NCI-H2029 treated with DMSO at 0.1 percent for 48 hours (cell line): ENCODE measurements around the gene NFIC.
"Not testable (repeated sequence)": the region's sequence is repeated elsewhere in the genome, so short reads cannot be mapped to it uniquely, and the experiment has no call there.

Experiments used
- DNase-seq: peaks from one replicate; lab custom pipeline; 2025; lab: John Stamatoyannopoulos, UW

Gene NFIC

GRCh38 chr19:3423183-3423829 lies 56.9 kb downstream of the NFIC start:
- DNase-seq, result no peak

GRCh38 chr19:3426433-3426832 lies 60.0 kb downstream of the NFIC start:
- DNase-seq, result no peak

DNA sequence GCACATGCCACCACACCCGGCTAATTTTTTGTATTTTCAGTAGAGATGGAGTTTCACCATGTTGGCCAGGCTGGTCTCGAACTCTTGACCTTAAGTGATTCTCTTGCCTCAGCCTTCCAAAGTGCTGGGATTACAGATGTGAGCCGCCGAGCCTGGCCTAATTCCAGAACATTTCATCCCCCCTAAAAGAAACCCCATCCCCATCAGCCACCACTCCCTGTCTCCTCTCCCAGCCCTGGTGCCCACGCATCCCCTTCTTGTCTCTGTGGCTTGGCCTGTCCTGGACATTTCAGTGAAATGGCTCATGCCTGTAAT lies 63.9 kb downstream of the NFIC start:
- DNase-seq, result not testable (repeated sequence)

DNA sequence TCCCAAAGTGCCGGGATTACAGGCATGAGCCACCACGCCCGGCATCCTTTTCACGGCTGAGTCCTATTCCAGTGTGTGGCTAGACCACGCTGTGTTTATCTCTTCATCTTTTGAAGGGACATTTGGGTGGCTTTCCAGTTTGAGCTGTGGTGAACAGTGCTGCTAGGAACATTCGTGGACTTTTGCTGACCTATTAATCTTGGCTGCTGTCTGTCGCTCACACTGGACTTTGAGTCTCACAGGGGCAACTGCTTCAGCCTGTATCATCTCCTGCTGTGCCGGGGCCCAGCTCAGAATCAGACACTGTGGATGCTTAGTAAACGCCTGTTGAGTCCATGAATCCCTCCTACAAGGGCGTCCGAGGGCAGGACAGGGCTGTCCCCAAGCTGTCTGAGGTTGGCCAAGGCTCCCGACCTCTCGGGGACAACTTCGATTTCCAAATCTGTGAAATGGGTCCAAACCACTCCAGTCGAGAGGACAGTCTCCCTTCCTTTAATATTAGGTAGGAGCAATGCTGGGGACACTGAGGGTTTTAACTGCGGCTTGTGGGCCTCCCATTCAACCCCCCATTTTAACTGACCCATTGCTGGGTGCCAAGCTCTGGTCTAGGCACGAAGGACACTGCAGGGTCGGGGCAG lies 65.5 kb downstream of the NFIC start:
- no peak for DNase-seq

GRCh38 chr19:3433313-3433712 lies 66.9 kb downstream of the NFIC start:
- DNase-seq, result no peak

- DNase-seq, result no peak
Observed at GRCh38 chr19:3433805-3434540, 67.6 kb downstream of the NFIC start.

DNA sequence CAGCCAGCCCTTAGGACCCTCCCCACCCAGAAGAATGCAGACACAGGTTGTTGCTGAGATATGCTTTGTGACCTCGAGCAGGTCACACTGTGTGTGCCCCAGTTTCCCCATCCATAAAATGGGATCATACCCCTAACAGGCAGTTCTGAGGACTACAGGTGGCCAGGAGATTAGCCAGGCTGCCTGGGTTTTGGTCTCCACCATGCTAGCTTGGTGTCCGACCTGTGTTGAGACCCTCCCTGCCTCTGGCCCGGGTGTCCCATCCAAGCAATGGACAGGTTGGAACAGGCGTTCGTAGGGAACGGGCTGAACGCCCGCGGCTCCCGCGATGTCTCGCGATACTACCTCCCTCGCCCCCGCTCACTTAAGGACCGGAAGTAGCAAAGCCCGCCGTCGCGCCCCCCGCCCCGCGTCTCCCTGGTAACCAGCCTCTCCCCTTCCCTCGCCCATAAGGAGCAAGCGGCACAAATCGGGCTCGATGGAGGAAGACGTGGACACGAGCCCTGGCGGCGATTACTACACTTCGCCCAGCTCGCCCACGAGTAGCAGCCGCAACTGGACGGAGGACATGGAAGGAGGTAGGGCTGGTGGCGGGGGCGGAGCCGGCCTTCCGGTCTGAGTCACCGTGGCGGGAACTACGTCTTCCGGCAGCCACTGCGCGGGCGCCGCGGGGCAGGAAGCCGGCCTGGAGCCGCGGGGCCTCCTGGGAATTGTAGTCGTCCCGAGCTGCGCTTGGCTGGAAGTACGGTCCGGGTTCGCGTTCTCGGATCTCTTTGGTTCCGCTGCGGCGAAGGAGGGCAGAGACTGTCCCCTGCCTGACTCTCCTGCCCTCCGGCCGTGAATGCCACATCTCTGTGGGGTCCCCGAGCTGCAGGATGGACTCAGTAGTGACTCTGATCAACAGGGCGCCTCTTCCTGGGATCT lies 68.5 kb downstream of the NFIC start:
- peak; percentile 93 for DNase-seq

- DNase-seq, result no peak
Observed at GRCh38 chr19:3440082-3440481, 73.7 kb downstream of the NFIC start.

DNA sequence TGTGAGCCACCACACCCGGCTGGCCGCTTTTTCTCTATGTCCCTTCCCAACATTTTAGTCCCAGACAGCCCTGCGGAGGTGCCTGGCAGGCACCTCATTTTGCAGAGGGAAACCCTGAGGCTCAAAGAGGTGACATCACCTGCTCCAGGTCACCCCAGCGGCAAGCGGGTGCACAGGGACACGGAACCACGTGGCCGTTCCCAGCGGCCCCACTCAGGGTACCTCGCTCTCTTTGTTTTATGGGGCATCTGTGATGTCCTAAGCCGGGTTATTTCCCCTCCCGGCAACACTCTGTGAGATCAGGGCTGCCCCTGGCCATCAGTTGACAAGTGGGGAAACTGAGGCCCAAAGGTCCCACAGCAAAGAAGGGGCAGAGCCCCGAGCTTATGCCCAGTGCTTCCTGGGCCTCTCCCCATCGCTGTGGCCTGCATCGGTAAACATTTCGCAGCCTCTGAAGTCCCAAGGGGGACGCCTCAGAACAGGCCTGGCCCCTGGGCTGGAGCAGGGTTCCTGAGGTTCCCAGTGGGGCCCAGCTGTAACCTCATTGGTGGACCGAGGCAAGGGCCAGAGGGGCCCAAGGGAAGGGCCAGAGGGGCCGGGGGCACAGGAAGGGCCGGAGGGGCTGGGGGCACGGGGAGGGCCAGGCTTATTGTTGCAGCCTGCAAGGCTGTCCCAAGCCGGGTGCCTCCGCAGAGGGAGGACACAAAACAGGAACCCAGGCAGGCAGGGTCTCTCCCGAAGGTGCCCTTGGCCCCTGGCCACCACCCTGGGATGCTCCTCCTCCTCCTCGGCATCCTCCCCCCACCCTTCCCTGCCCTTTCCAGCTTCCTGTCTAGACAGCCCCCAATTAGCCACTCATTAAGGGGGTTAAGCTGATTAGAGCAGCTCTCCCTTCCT lies 75.0 kb downstream of the NFIC start:
- DNase-seq, result no peak

- no peak for DNase-seq
Observed at GRCh38 chr19:3441986-3442329, 75.6 kb downstream of the NFIC start.

- no peak for DNase-seq
Observed at GRCh38 chr19:3442487-3443071, 76.2 kb downstream of the NFIC start.

DNA sequence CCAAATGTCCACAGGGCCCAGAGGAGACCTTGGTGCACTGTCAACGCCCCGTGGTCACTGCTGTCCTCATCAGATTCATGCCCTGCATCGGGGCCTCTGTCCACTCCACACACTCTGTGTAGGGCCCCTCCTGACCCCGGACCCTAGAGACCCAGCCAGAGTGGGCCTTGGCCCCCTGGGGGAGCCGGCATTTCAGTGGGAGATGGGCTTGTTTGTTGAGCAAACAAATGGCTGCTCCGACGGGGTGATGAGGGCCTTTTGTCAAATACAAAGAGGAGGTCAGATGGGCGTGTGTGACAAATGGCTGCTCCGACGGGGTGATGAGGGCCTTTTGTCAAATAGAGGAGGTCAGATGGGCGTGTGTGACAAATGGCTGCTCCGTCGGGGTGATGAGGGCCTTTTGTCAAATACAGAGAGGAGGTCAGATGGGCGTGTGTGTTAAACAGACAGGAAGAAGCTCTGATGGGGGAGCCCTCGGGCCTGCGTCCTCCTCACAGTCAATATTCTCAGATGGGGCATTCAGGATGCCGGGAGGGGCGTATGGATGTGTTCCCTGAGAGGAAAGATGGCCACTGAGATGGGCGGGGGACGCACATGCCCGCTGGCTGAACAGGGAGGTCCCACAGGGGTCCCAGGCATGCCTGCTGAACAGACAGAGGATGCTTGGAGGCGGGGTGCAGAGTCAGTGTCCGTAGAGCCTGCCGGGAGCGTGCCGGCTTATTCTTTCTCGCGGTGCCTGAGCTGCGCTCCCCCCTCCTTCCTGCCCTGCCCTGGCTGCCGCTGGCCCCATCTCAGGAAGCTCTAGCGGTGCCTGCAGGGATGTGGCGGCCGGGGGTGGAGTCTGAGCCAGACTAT lies 77.7 kb downstream of the NFIC start:
- DNase-seq, result no peak

GRCh38 chr19:3444695-3445234 lies 78.4 kb downstream of the NFIC start:
- DNase-seq, result no peak

DNA sequence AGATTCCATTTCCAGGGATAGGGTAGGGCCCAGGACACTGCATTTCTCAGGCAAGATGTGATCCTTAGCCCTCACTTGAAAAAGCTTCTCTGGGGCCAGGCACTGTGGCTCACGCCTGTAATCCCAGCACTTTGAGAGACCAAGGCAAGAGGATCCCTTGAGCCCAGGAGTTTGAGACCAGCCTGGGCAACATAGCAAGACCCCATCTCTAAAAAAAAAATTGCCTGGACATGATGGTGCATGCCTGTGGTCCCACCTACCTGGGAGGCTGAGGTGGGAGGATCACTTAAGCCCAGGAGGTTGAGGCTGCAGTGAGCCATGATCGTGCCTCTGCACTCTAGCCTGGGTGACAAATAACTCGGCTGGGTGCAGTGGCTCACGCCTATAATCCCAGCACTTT lies 80.3 kb downstream of the NFIC start:
- not testable (repeated sequence) for DNase-seq

- no peak for DNase-seq
Observed at GRCh38 chr19:3448616-3449334, 82.4 kb downstream of the NFIC start.

DNA sequence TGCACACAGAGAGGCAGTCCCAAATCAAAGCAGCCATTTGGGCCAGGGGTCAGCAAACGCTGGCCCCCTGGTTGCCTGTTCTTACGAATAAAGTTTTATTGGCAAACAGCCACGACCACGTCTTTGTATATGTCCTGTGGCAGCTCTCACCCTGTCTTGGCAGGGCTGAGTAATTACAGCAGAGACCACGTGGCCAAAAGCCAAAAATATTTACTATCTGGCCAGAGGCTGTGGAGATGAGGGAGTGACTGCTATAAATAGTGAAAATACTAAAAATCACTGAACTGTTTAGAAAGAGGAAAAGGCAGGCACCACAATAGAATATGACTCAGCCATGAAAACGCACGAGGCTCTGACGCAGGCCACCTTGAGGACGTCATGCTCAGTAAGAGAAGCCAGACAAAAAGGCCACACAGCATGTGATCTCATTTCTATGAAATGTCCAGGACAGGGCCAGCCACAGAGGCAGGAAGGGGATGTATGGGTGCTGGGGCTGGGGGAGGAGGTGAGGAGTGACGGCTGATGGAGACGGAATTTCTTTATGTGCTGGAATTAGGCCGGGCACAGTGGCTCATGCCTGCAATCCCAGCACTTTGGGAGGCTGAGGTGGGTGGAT lies 84.5 kb downstream of the NFIC start:
- DNase-seq, result no peak

GRCh38 chr19:3451451-3451866 lies 85.1 kb downstream of the NFIC start:
- DNase-seq, result no peak

DNA sequence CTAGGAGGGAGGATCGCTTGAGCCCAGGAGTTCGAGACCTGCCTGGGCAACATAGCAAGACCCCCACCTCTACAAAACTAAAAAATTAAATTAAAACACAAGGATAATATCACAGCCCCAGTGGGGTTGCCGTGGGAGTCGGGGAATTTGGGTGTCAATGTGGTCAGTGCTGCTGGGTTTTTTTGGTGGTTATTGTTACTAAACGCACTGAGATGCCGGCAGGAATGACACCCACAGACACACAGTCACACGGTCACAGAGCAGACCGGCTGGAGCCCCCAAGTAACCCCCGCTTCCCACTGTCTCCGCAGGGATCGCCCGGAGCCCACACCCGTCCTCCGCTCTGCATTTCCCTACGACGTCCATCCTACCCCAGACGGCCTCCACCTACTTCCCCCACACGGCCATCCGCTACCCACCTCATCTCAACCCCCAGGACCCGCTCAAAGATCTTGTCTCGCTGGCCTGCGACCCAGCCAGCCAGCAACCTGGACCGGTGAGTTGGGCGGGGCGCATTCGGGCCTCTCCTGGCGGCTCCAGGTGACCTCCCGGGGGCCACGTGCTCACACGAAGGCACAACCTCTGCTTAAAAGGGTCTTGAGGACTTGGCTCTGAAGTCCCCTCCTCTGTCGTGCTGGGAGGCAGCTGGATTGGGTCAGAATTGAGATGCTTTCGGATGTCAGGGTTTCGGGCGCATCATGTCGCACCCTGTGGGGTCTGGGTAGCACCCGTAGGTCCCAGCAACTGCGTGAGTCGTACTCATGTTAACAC lies 86.0 kb downstream of the NFIC start:
- no peak for DNase-seq
